Measurements from ENCODE around the gene CATSPERB. TPM values are rescaled to one million over a fixed set of nuclear protein-coding genes. Genes with fewer than 3 reads are reported as not detected.

CATSPERB gene
- total and polyA plus RNA-seq, 2 of the 8 experiments (the other 6 are each of a cell fraction or from before 2014, with no cell fraction given) = 0.11 to 0.30 TPM

DNA sequence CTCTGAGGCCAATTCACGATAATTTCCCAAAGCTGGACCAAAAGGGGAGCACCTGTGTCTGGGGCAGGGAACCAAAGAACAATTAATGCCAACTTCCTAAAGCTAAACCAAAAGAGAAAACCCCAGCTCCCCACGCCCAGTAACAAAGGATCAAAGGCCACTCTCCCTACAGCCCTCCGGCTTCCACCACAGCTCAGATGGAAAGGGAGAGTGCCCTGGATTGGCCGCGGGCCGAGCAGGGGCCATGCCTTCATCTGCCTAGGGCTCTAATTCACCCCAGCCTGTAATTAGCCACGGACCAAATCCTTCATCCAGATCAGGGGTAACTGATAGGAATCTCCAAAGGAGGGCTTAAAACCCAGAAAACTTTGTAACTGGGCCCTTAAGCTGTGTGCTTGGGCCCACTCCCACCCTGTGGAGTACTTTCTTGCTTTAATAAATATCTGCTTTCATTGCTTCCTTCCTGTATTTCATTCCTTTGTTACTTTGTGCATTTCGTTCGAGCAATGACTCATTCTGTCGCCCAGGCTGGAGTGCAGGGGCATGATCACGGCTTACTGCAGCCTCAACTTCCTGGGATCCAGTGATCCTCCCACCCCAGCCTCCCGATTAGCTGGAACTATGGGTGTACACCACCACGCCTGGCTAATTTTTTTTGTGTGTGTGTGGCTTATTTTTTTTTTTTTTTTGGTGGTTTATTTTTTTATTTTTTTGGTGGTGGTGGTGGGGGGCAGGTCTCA is 156.2 kb downstream of the CATSPERB start:
- no peaks in the 10 kb centered on the region for H4K20me1 ChIP-seq (replicated peaks in 1 of 2; ENCODE audit: control insufficient read depth in 1 of 2, insufficient read depth in 2 of 2, low read length in 2 of 2)
- ChIA-PET POLR2A (ENCODE audit: partially characterized antibody) (no interaction called here), CTCF (ENCODE audit: partially characterized antibody) (interaction anchor here (0.6 to 1.0 kb wide), 4 partner anchors 13 to 337 kb away, joined by 3 to 6 read pairs (median 4); no protein-coding TSS in a partner anchor)
- H2BK5ac ChIP-seq (ENCODE audit: low read depth, low read length) = no peak overlapping the region
- H3K18ac ChIP-seq (ENCODE audit: extremely low read depth, low read length) = no peak overlapping the region
- H3K36me3 ChIP-seq (ENCODE audit: control insufficient read depth in 2 of 4, insufficient read depth in 4 of 4, low read length in 3 of 4) = no peaks in the 10 kb centered on the region
- no peak overlapping the region for H3K27ac ChIP-seq (ENCODE audit: low read depth, low read length)
- no peak overlapping the region; a peak in 1 of 4 replicates for H3K4me2 ChIP-seq (ENCODE audit: insufficient read depth in 1 of 2, low read depth in 2 of 2, low read length in 2 of 2)
- WGBS, 2 experiments (ENCODE audit: extremely low coverage in 1 of 2, insufficient coverage in 1 of 2, insufficient read length in 1 of 2, insufficient replicate concordance in 2 of 2, low coverage in 1 of 2, low lambda C conversion rate in 2 of 2, missing lambda C conversion rate in 1 of 2) = 79% methylated on average over 13 of the region's 13 CpGs; no CpG with 5 or more reads in 1 of the 2 experiments
- no peak overlapping the region for H2BK20ac ChIP-seq (ENCODE audit: low read length)
- no peak overlapping the region for H2AK5ac ChIP-seq (ENCODE audit: low read depth, low read length)
- no peak overlapping the region for H2BK12ac ChIP-seq (ENCODE audit: low read depth, low read length)
- no peak for FAIRE-seq
- H3K4me3 ChIP-seq (ENCODE audit: extremely low read depth in 1 of 4, insufficient read depth in 2 of 4, low read depth in 3 of 4, low read length in 4 of 4) = no peak overlapping the region
- peaks cover 5% of the 10 kb centered on the region; the same call in 1 of the 2 replicates for H3K23me2 ChIP-seq (ENCODE audit: low read depth, low read length)
- H3K79me1 ChIP-seq (ENCODE audit: low read depth, low read length) = no peaks in the 10 kb centered on the region
- no peak overlapping the region for H4K5ac ChIP-seq (ENCODE audit: insufficient read length, low read depth, low read length)
- H3K9me3 ChIP-seq (ENCODE audit: insufficient read depth in 2 of 2, low read depth in 1 of 2, low read length in 1 of 2) = peaks cover 8 to 14% of the 10 kb centered on the region in 2 experiments
- H3K4ac ChIP-seq (replicated peaks; ENCODE audit: insufficient read length, low read depth, low read length) = no peak overlapping the region
- H3K9ac ChIP-seq (replicated peaks in 1 of 4; ENCODE audit: extremely low read depth in 1 of 4, low read depth in 3 of 4, low read length in 3 of 4) = no peak overlapping the region
- no peak overlapping the region for H3K56ac ChIP-seq (replicated peaks; ENCODE audit: insufficient read length, low read depth, low read length)
- no peaks in the 10 kb centered on the region for H3K79me2 ChIP-seq (ENCODE audit: control insufficient read depth in 1 of 2, insufficient read depth in 2 of 2, low read length in 2 of 2)
- H2AFZ ChIP-seq (ENCODE audit: low read length) = no peak overlapping the region
- no peak for DNase-seq (ENCODE audit: low read depth in 1 of 2, low spot score in 2 of 2)
- H3K14ac ChIP-seq (ENCODE audit: insufficient read length) = no peak overlapping the region
- H2BK15ac ChIP-seq (ENCODE audit: low read length) = no peak overlapping the region
- H4K91ac ChIP-seq (replicated peaks; ENCODE audit: insufficient read length, low read length) = no peak overlapping the region
- H2BK120ac ChIP-seq (replicated peaks; ENCODE audit: low read depth, low read length) = no peak overlapping the region
- H3K27me3 ChIP-seq (replicated peaks in 1 of 4; ENCODE audit: control insufficient read depth in 3 of 4, extremely low read depth in 1 of 4, insufficient read depth in 3 of 4, low read length in 3 of 4) = peaks cover 10 to 35% (median 30%) of the 10 kb centered on the region in 4 experiments
- peaks cover 0 to 7% (median 2%) of the 10 kb centered on the region in 4 experiments; a peak in 4 of 7 replicates for H3K4me1 ChIP-seq (replicated peaks in 1 of 4; ENCODE audit: control insufficient read depth in 3 of 4, insufficient read depth in 4 of 4, low read length in 3 of 4)
- no peak overlapping the region for H3K23ac ChIP-seq (ENCODE audit: insufficient read length)
- no peak overlapping the region for H4K8ac ChIP-seq (ENCODE audit: extremely low read depth, insufficient read depth, low read length)
- TF ChIP-seq CTCF (IDR thresholded peaks at IDR 0.05; ENCODE audit: control extremely low read depth in 1 of 3, insufficient read depth in 1 of 3, low read depth in 1 of 3, low read length in 3 of 3) (no peak), SP2 (IDR thresholded peaks at IDR 0.05; ENCODE audit: low read length) (no peak), EP300 (IDR thresholded peaks at IDR 0.05; ENCODE audit: borderline replicate concordance in 1 of 2, low read depth in 2 of 2, low read length in 2 of 2) (no peak), SIX5 (IDR thresholded peaks at IDR 0.05; ENCODE audit: low read depth, low read length) (no peak), RFX5 (IDR thresholded peaks at IDR 0.05; ENCODE audit: borderline replicate concordance, low read depth, low read length) (no peak), SRF (IDR thresholded peaks at IDR 0.05; ENCODE audit: low read depth, low read length) (no peak), RNF2 (IDR thresholded peaks at IDR 0.05; ENCODE audit: borderline replicate concordance, low read depth, low read length, missing control alignments, poor library complexity, severe bottlenecking) (no peak), SP1 (IDR thresholded peaks at IDR 0.05; ENCODE audit: low read depth, low read length) (no peak), RXRA (IDR thresholded peaks at IDR 0.05; ENCODE audit: insufficient read depth, low read depth, low read length) (no peak), KDM5A (IDR thresholded peaks at IDR 0.05; ENCODE audit: low read length) (no peak)

Data from H1 (cell line).